Measurements from ENCODE around the gene KRT33B. TPM values are rescaled to one million over a fixed set of nuclear protein-coding genes. Genes with fewer than 3 reads are reported as not detected.
"Not testable (repeated sequence)": the region's sequence is repeated elsewhere in the genome, so short reads cannot be mapped to it uniquely, and the experiment has no call there.

KRT33B gene
- total and polyA plus RNA-seq, 2 of the 4 experiments (the other 2 are of a cell fraction): 0.18 to 0.22 TPM

DNA sequence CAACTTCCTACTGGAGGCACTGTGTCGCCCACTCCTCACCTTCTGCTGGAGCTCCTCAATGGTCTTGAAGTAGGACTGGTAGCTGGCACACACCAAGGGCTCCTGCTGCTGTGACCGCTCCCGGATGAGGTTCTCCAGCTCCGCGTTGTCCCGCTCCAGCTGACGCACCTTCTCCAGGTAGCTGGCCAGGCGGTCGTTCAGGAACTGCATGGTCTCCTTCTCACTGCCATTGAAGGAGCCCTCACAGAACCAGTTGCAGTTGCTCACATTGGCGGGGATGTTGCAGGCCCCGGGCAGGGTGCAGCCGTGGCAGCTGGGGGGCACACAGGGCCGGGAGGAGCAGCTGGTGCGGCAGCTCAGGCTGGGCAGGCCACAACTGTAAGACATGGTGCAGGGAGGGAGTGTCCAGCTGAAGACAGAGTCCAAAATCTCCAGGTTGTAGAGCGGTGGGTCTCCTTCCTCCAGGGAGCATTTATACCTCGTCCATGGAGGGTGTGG is 19.2 kb downstream of the KRT33B start, which contains the start of gene KRT33A:
TSS of gene KRT33A (minus strand) at position 448 of the 498 bp plus-strand sequence. CDS start at position 387, 61 bp downstream.
- H4K8ac ChIP-seq (ENCODE audit: low read depth in 2 of 2, low read length in 2 of 2); H3K18ac ChIP-seq (ENCODE audit: low read depth, low read length); intact Hi-C loops (cut with micrococcal nuclease); H4K5ac ChIP-seq (ENCODE audit: low read depth, low read length); in situ Hi-C loops (cut with MboI; ENCODE audit: low sequenced_read_pairs); H3K9ac ChIP-seq (ENCODE audit: low read depth, low read length); H3K9me1 ChIP-seq (ENCODE audit: insufficient read depth, low read length); H4K20me1 ChIP-seq (ENCODE audit: insufficient read depth, low read length); POLR2A ChIA-PET (ENCODE audit: unreplicated experiment); H3K27ac ChIP-seq (ENCODE audit: insufficient read depth, low read length); dilution Hi-C loops (cut with HindIII; ENCODE audit: low sequenced_read_pairs, unreplicated experiment); H3K14ac ChIP-seq (replicated peaks; ENCODE audit: low read depth, low read length); H3K27me3 ChIP-seq (ENCODE audit: control insufficient read depth, insufficient read depth, low read length); DNase-seq; ATAC-seq (ENCODE audit: low read depth); H2AK5ac ChIP-seq (ENCODE audit: low read depth, low read length); H3K36me3 ChIP-seq (ENCODE audit: control insufficient read depth, insufficient read depth, low read length); H3K79me1 ChIP-seq (ENCODE audit: low read depth in 1 of 2, low read length in 2 of 2); BruUV-seq (replicated peaks); H4K91ac ChIP-seq (ENCODE audit: insufficient read depth, low read depth, low read length); H2AFZ ChIP-seq (replicated peaks; ENCODE audit: low read length, poor library complexity); H2BK120ac ChIP-seq (ENCODE audit: low read depth, low read length); H2AK9ac ChIP-seq (replicated peaks; ENCODE audit: low read depth, low read length, poor library complexity); H3K56ac ChIP-seq (ENCODE audit: extremely low read depth, insufficient read depth, low read length); H2BK5ac ChIP-seq (ENCODE audit: low read depth, low read length, poor library complexity, severe bottlenecking); H3K4me1 ChIP-seq (ENCODE audit: control insufficient read depth, insufficient read depth, low read length); H2BK20ac ChIP-seq (ENCODE audit: low read depth, low read length); CTCF ChIA-PET; H3K23ac ChIP-seq (ENCODE audit: low read depth, low read length); H3K4me2 ChIP-seq (ENCODE audit: low read depth, low read length); H3K4me3 ChIP-seq (ENCODE audit: insufficient read depth, low read depth, low read length); H3K4ac ChIP-seq (ENCODE audit: low read depth, low read length); H2BK15ac ChIP-seq (ENCODE audit: low read depth, low read length); H3K9me3 ChIP-seq (ENCODE audit: control insufficient read depth, insufficient read depth, low read length): not testable (repeated sequence)
- WGBS, 2 experiments (ENCODE audit: extremely low coverage in 2 of 2, insufficient read length in 1 of 2): no CpG with 5 or more reads among the region's 16 CpGs

Data from IMR-90 (cell line).